Left ventricle myocardium inferior (tissue), 1 donor: Measurements from ENCODE around the gene NME7. TPM values are rescaled to one million over a fixed set of nuclear protein-coding genes. Genes with fewer than 3 reads are reported as not detected.

Source experiments
- DNase-seq: peaks from one replicate; pipeline ENCODE4 v3.0.0-alpha.2; 2020
- H3K27ac ChIP-seq: fragments of 200-600 bp; replicated peaks from 2 replicates; pipeline ENCODE4 v1.8.0; 2021
- H3K27me3 ChIP-seq: fragments of 200-600 bp; 2 replicates; pipeline ENCODE4 v1.8.0; 2021; ENCODE audit warnings: low read depth
- H3K36me3 ChIP-seq: fragments of 200-600 bp; 2 replicates; pipeline ENCODE4 v1.8.0; 2021
- H3K4me1 ChIP-seq: fragments of 200-600 bp; 2 replicates; pipeline ENCODE4 v1.8.0; 2021
- H3K4me3 ChIP-seq: fragments of 200-600 bp; 2 replicates; pipeline ENCODE4 v1.8.0; 2021; ENCODE audit warnings: mild to moderate bottlenecking, moderate library complexity
- H3K9me3 ChIP-seq: fragments of 200-600 bp; replicated peaks from 2 replicates; pipeline ENCODE4 v1.8.0; 2021
- intact Hi-C: fragments of 100-400 bp; cut with micrococcal nuclease; formaldehyde crosslinking; loops from one replicate; pipeline ENCODE4 v1.11.0; 2022
- total RNA-seq: library from RNA; stranded (reverse); fragmentation: NEBNext Ultra II Directional; extraction: Animal tissue kit (Norgen Biotek cat#: 25700); gene quantifications from one replicate; pipeline ENCODE4 v1.2.1, GENCODE V29; 2021
- TF ChIP-seq, protein P1 (sequence below): fragments of 200-600 bp; IDR thresholded peaks from 2 replicates; pipeline ENCODE4 v1.8.0; 2021; ENCODE audit warnings: antibody characterized with exemption, mild to moderate bottlenecking, borderline replicate concordance
- donor health status: DM: no; HTN: yes; CAD: no; lungs with severe emphysema.

The NME7 gene
- total RNA-seq, 1 donor from 2014 or later, result 13.1 TPM

DNA sequence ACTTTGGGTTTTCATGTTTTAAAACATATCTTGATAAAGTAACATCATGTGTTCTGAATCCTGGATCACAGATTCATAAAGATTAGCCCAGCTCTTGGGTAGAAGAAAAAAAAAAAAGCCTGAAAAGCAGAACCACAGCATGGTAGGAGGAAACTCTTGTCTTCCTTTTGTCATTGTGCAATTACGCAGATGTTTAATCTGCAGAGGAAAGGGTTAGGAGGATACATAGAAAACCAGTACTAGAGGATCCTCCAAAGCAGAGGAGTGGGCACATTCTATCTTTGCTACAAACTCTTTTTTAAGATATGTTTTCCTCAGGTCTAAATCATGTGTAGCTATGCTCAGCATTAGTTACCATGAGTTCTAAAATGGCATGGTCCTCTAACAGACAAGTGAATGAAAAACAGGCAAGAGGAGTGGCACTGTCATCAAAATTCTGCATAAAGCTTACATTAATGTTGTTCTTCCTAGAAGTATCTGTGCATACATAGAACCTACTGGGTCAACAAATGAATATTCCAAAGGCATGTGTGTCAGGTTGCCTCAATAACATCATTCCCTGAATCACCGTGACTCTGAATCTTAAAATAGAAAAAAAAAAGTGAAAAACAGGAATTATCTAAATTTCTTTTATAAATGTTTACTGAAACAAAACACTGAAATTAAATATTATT is 107.0 kb downstream of the NME7 start:
- H3K4me3 ChIP-seq, result no peak overlapping the region
- H3K4me1 ChIP-seq, result no peaks in the 10 kb centered on the region
- TF ChIP-seq, protein P1, sequence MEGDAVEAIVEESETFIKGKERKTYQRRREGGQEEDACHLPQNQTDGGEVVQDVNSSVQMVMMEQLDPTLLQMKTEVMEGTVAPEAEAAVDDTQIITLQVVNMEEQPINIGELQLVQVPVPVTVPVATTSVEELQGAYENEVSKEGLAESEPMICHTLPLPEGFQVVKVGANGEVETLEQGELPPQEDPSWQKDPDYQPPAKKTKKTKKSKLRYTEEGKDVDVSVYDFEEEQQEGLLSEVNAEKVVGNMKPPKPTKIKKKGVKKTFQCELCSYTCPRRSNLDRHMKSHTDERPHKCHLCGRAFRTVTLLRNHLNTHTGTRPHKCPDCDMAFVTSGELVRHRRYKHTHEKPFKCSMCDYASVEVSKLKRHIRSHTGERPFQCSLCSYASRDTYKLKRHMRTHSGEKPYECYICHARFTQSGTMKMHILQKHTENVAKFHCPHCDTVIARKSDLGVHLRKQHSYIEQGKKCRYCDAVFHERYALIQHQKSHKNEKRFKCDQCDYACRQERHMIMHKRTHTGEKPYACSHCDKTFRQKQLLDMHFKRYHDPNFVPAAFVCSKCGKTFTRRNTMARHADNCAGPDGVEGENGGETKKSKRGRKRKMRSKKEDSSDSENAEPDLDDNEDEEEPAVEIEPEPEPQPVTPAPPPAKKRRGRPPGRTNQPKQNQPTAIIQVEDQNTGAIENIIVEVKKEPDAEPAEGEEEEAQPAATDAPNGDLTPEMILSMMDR, result no peak
- H3K36me3 ChIP-seq, result peaks cover 3% of the 10 kb centered on the region
- intact Hi-C loops, result no loop called here
- DNase-seq, result no peak
- H3K27ac ChIP-seq, result no peak overlapping the region
- no peaks in the 10 kb centered on the region for H3K27me3 ChIP-seq
- peaks cover 32% of the 10 kb centered on the region for H3K9me3 ChIP-seq

DNA sequence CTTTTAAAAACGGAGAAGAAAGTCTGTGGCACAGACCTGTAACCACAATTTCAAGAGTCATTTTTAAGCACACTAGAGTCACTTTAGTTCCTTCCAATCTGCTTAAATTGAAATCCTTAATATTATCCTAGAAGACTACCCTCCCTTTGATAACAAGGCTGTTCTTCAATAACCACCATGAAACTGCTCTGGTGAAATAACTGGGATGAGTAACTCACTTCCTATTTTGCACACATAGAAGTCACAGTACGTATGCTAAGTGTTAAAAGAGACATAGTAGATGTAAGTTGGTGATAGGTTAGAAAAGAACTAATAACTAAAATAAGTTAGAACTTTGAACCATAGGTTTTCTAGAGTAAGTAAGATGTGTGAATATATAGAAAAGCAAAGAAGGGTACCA is 107.8 kb downstream of the NME7 start:
- Histone ChIP-seq H3K27me3 (no peaks in the 10 kb centered on the region), H3K27ac (no peak overlapping the region), H3K4me3 (no peak overlapping the region), H3K4me1 (no peaks in the 10 kb centered on the region), H3K36me3 (peaks cover 3% of the 10 kb centered on the region), H3K9me3 (peaks cover 24% of the 10 kb centered on the region)
- intact Hi-C loops, result no loop called here
- DNase-seq, result no peak
- TF ChIP-seq, protein P1, result no peak

DNA sequence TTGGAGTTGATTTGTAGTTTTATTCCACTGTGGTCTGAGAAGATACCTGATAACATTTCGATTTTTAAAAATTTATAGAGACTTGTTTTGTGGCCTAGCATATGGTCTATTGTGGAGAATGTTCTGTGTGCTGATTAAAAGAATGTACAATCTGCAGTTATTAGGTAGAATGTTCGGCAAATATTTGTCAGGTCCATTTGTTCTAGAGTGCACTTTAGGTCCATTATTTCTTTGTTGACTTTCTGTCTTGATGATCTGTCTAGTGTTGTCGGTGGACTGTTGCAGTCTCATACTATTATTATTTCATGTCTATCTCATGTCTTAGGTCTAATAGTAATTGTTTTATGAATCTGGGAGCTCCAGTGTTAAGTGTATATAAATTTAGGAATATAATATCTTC is 116.8 kb downstream of the NME7 start:
- H3K36me3 ChIP-seq, result no peaks in the 10 kb centered on the region
- H3K27me3 ChIP-seq, result no peaks in the 10 kb centered on the region
- no peak for DNase-seq
- no peak overlapping the region for H3K4me3 ChIP-seq
- no peaks in the 10 kb centered on the region for H3K9me3 ChIP-seq
- H3K4me1 ChIP-seq, result no peaks in the 10 kb centered on the region
- intact Hi-C loops, result no loop called here
- TF ChIP-seq, protein P1, result no peak
- no peak overlapping the region for H3K27ac ChIP-seq

DNA sequence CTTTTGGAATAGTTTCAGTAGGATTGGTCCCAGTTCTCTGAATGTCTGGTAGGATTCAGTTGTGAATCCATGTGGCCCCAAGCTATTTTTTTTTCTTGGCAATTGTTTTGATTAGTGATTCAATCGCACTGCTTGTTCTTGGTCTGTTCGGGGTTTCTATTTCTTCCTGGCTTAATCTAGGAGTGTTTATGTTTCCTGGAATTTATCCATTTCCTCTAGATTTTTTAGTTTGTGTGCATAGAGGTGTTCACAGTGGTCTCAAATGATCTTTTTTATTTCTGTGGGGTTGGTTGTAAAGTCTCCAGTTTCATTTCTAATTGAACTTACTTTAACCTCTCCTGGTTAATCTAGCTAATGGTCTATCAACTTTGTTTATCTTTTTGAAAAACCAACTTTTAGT is 117.6 kb downstream of the NME7 start:
- Histone ChIP-seq H3K27me3 (no peaks in the 10 kb centered on the region), H3K4me1 (no peaks in the 10 kb centered on the region), H3K4me3 (no peak overlapping the region), H3K9me3 (no peaks in the 10 kb centered on the region), H3K36me3 (no peaks in the 10 kb centered on the region), H3K27ac (no peak overlapping the region)
- TF ChIP-seq, protein P1, result no peak
- DNase-seq, result no peak
- intact Hi-C loops, result no loop called here

DNA sequence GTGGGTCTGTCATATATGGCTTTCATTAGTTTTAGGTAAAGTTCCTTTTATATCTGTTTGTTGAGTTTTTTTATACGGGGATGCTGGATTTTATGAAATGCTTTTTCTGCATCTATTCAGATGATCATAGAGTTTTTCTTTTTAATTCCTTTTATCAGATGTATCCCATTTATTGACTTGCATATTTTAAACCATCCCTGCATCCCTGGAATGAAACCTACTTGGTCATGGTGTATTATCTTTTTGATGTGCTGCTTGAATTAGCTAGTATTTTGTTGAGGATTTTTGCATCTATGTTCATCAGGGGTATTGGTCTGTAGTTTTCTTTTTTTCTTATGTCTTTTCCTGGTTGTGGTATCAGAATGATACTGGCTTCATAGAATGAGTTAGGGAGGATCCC is 118.0 kb downstream of the NME7 start:
- intact Hi-C loops, result no loop called here
- no peak overlapping the region for H3K4me3 ChIP-seq
- TF ChIP-seq, protein P1, result no peak
- H3K9me3 ChIP-seq, result no peaks in the 10 kb centered on the region
- H3K36me3 ChIP-seq, result no peaks in the 10 kb centered on the region
- no peaks in the 10 kb centered on the region for H3K4me1 ChIP-seq
- DNase-seq, result no peak
- no peaks in the 10 kb centered on the region for H3K27me3 ChIP-seq
- no peak overlapping the region for H3K27ac ChIP-seq
